GM19324 (cell line): ENCODE results near the gene PHLPP2.
"Not testable (repeated sequence)": the region's sequence is repeated elsewhere in the genome, so short reads cannot be mapped to it uniquely, and the experiment has no call there.

Experiments
- ATAC-seq: cut with Tn5 transposase; IDR thresholded peaks from one replicate; pipeline ENCODE4 v1.9.1; 2021; ENCODE audit warnings: mild to moderate bottlenecking, moderate library complexity; ENCODE audit not compliant: unreplicated experiment, low FRiP score

PHLPP2 gene

DNA sequence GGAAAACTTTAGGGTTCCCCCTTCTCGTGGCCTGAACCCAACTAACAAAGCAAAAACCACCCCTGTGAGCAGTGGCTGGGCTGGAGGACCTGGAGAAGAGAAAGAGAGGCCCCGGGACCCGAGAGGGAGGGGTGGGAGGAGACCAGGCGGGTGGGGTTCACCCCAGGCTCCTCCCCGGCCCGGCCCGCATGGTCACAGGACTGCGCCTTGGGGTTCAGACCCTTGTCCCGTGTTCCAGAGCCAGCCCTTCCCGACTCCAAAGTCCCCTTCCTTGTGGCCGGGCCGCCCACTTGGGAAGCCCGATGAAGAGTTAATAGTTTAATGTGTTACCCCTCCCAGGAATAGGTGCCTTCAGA, 97.7 kb downstream of the PHLPP2 start:
- no peak for ATAC-seq

DNA sequence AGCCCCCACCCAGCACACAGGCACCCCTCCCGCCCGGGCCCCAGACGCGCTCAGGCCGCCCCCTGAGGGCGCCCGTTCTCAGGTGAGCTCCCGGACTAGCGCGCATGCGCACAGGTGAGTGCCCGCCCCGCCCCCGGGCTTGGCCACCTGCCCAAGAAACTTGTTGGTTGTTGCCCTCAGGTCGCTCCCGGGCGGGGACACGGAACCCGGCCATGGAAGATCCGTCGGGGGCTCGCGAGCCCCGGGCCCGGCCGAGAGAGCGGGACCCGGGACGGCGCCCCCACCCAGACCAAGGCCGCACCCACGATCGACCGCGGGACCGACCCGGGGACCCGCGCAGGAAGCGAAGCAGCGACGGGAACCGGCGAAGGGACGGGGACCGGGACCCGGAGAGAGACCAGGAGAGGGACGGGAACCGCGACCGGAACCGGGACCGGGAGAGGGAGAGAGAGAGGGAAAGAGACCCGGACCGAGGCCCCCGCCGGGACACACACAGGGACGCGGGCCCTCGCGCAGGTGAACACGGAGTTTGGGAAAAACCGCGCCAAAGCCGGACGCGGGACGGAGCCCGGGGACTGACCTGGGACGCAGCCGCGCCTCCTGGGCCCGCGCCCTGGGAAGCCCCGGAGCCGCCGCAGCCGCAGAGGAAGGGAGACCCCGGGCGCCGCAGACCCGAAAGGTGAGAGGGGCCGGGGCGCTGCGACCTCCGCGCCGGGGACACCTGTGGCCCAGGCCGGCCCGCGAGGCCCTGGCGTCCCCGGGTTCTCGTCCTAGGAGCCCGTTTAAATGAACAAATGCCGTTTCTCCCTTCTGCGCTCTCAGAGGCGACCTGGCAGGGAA, 98.3 kb downstream of the PHLPP2 start, which contains the start of gene MARVELD3:
TSS of gene MARVELD3 (plus strand) at position 167 of the 840 bp plus-strand sequence. CDS start at position 213, 46 bp downstream.
- ATAC-seq: no peak

DNA sequence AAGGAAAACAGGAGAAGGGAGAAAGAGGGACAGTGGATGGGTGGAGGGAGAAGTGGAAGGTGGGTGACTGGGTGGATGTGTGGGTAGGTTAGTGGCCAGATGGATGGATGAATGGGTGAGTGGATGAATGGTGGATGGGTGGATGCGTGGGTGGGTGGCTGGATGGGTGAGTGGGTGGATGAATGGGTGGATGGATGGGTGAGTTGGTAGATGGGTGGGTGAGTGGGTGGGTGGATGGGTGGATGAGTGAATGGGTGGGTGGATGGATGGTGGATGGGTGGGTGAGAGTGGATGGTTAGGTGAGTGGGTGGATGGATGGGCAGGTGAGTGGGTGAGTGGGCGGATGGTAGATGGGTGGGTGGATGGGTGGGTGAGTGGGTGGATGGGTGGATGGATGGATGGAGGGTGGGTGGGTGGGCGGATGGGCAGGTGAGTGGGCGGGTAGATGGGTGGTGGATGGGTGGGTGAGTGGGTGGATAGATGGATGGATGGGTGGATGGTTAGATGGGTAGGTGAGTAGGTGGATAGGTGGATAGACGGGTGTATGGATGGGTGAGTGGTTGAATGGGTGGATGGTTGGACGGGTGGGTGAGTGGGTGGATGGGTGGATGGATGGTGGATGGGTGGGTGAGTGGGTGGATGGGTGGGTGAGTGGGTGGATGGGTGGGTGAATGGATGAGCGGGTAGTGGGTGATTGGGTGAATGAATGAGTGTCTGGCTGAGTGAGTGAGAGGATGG, 99.2 kb downstream of the PHLPP2 start:
- no peak for ATAC-seq

DNA sequence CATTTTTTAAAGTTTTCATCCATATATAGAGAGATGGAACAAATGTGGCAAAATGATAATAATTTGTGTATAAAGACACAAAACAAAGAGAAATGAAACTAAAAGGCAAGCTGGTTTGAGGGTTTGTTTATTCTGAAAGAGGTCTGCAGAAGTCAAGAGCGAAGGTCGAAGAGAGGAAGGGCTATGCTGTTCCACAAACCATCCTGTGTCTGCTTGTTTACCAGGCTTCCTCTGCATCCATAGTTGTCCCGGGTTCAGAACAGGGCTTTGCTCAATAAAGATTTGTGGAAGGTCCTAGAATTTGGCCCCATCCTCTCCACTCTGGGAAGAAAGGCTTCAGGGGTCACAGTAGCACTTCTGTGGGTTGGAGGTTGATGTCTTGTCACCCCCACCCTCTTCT, 100.9 kb downstream of the PHLPP2 start:
- no peak for ATAC-seq

DNA sequence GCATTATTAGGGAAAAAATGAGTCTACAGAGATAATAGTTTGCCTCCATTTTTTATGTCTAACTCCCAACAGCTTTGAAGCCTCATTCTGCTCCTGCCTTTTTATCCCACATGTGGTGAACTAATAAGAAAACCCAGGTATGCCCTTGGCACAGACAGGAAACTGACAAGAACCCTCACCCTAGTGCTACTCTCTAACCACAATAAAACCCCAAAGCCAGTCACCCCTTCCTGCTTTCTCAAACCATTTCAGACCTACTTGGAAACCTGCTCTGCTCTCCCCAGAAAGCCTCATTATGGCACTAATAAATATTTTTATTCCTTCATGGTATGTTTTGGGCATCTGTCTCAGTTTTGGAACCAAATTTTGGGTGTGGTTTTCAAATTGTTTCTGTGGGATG, 102.4 kb downstream of the PHLPP2 start:
- ATAC-seq: no peak

DNA sequence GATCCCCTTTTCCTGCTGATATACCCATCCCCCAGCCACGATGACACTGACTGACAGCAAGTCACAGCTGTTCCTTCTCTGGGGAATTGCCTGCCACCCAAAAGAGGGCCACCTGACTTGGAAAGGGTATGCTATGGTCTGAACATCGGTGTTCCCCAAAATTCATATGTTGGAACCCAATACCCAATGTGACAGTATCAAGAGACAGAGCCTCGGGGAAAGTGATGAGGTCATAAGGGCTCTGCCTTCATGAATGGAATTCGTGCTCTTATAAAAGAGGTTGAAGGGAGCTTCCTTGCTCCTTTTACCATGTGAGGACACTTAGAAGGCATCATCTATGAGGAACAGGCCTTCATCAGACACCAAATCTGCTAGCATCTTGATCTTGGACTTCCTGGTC, 106.1 kb downstream of the PHLPP2 start:
- ATAC-seq: no peak

DNA sequence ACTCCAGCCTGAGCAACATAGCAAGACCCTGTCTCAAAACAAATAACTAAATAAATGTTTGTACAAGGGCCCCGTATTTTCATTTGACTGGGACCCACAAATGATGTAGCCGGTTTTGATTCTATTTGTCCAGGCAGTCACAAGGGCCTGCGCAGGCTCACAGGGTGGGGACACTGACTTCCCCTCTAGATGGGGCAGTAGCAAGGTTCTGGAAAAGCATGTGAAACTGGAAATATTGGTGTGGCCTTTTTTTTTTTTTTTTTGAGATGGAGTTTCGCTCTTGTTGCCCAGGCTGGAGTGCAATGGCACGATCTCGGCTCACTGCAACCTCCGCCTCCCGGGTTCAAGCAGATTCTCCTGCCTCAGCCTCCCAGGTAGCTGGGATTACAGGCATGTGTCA, 109.5 kb downstream of the PHLPP2 start:
- not testable (repeated sequence) for ATAC-seq

DNA sequence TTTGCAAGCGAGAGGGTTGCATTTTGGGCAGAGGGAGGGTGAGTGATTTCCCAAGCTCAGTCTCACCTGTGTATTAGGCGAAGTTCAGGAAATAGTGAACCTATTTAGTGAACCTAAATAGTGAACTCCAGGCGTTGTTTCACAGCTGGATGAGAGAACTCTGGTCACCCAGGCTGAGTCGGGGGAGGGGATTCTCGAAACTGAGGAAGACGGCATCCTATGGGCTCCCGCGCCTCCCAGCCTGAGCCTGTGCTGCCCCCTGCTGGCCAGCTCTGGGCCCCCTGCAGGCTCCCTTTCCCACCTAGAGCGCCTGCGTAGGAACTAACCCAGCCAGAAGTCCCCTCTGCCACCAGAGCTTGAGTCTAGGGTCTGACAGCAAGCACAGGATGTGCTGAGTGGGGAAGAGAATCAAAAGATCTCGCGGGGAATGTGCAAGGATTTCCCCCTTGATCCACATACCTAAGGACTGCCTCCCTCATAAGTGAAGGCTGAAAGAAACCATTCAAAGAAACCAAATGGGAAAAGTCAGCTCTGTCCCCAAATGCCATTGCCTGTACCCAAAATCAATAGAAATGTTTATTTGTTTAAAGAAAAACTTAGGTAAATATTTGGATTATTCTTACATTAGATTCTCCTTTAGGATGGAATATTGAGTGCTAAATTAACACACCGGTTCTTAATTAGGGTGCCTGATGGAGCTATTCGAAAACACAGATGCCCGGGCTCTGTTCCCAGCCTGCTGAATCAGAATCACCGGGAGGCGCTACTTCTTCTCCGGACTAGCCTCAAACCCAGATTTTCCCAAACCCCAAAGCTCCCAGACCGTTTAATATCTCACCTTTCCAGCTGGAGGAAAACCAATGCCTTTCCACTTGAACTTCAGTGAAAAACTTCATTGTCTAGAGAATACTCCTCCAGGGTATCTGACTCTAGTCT, 113.3 kb downstream of the PHLPP2 start:
- ATAC-seq: peak; percentile 69

DNA sequence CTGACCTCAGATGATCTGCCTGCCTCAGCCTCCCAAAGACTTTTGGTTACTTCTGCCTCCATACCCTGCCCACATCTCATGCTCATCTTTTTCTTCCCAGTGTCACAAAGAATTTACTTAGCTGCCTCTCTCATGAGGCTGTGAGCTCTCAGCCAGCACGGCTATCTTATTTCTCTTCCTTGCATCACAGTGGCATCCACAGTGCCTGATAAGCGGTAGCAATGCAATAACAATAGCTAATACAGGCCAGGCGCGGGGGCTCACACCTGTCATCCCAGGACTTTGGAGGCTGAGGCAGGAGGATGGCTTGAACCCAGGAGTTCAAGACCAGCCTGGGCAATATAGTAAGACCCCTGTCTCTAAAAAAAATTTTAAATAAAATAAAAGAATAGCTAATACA, 114.1 kb downstream of the PHLPP2 start:
- ATAC-seq: no peak

DNA sequence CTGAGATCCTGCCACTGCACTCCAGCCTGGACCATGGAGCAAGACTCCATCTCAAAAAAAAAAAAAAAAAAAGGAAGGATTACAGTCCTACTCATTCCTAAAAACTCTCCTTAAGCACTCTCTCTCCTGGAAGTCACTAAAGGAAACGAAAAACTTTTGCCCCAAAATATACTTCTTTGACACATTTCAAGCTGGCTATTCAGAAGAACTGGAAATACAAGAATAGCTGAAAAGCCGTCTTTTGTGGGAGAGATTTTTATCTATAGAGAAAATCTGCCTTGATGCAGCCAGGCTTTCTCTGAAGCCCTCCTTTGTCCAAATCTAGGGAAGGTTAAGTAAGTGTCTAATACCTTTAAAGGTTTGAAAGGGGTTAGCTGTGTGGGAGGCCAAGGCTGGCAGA, 115.4 kb downstream of the PHLPP2 start:
- no peak for ATAC-seq

DNA sequence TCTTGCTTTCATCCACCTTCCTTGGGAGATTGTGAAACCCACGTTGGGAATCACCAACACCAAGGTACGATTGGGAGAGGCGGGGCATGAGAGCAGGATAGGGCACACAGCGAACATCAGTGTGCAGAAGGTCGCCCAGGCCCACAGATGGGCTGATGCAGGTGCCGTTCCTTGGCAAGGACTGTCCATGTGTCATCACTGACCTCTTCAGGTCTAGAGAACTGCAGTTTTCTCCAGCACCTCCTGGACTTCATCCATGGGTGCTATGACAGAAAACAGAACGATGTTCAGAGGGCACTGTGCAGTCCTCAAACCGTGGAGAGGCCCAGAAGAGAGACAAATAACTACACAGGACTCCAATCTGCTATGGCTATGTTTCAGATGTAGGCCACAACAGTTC, 123.7 kb downstream of the PHLPP2 start:
- ATAC-seq: no peak

DNA sequence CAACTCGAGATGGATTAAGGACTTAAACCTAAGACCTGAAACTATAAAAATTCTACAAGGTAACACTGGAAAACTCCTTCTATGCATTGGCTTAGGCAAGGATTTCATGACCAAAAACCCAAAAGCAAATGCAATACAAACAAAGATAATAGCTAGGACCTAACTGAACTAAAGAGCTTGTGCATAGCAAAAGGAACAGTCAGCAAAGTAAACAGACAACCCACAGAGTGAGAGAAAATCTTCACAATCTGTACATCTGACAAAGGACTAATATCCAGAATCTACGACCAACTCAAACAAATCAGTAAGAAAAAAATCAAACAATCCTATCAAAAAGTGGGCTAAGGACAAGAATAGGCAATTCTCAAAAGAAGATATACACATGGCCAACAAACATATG, 126.1 kb downstream of the PHLPP2 start:
- ATAC-seq: not testable (repeated sequence)

DNA sequence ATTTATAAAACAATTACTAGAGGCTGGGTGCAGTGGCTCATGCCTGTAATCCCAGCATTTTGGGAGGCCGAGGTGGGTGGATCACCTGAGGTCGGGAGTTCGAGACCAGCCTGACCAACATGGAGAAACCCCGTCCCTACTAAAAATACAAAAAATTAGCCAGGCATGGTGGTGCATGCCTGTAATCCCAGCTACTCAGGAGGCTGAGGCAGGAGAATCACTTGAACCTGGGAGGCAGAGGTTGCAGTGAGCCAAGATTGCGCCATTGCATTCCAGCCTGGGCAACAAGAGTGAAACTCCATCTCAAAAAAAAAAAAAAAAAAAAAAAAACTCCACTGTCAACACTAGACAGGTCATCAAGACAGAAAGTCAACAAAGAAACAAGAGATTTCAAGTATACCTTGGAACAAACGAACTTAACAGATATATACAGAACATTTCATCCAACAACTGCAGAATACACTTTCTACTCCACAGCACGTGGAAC, 129.1 kb downstream of the PHLPP2 start:
- ATAC-seq: not testable (repeated sequence)
